Loucy (cell line): ENCODE measurements around the gene SIPA1L3.

Experiments
- H2AFZ ChIP-seq: fragments of 200-600 bp; sonication (generic); 2 replicates; pipeline ENCODE4 v1.6.0; 2016; ENCODE audit warnings: antibody characterized with exemption, mild to moderate bottlenecking, low read length, moderate library complexity
- H3F3A ChIP-seq: fragments of 200-600 bp; 2 replicates; pipeline ENCODE4 v1.6.0; 2016; ENCODE audit warnings: antibody characterized with exemption, low read depth, mild to moderate bottlenecking
- H3K27me3 ChIP-seq: fragments of 200-600 bp; sonication (generic); 2 replicates; pipeline ENCODE4 v1.6.1; 2014; ENCODE audit warnings: low read length, mild to moderate bottlenecking; ENCODE audit not compliant: insufficient read depth, poor library complexity, severe bottlenecking
- H3K36me3 ChIP-seq: fragments of 200-600 bp; sonication (generic); 2 replicates; pipeline ENCODE4 v1.6.1; 2016; ENCODE audit warnings: low read length; ENCODE audit not compliant: insufficient read depth
- H3K4me1 ChIP-seq: fragments of 200-600 bp; sonication (generic); 2 replicates; pipeline ENCODE4 v1.5.1; 2014; ENCODE audit warnings: low read length, mild to moderate bottlenecking; ENCODE audit not compliant: insufficient read depth, poor library complexity, severe bottlenecking
- H3K4me2 ChIP-seq: fragments of 200-600 bp; sonication (generic); 2 replicates; pipeline ENCODE4 v1.6.0; 2014; ENCODE audit warnings: antibody characterized with exemption, low read length, low read depth, mild to moderate bottlenecking; ENCODE audit not compliant: poor library complexity, severe bottlenecking
- H3K4me3 ChIP-seq: fragments of 200-600 bp; sonication (generic); 2 replicates; pipeline ENCODE4 v1.5.1; 2014; ENCODE audit warnings: low read length, mild to moderate bottlenecking, mixed read lengths; ENCODE audit not compliant: poor library complexity, severe bottlenecking
- H3K79me2 ChIP-seq: fragments of 200-600 bp; sonication (generic); 2 replicates; pipeline ENCODE4 v1.6.1; 2014; ENCODE audit warnings: low read length; ENCODE audit not compliant: insufficient read depth
- H3K9ac ChIP-seq: fragments of 200-600 bp; sonication (generic); 2 replicates; pipeline ENCODE4 v1.6.0; 2014; ENCODE audit warnings: mild to moderate bottlenecking, low read depth, low read length, moderate library complexity; ENCODE audit not compliant: poor library complexity, severe bottlenecking
- H3K9me2 ChIP-seq: fragments of 200-600 bp; sonication (generic); replicated peaks from 2 replicates; pipeline ENCODE4 v1.6.1; 2016; ENCODE audit warnings: low read depth, low read length, mixed read lengths
- H3K9me3 ChIP-seq: fragments of 200-600 bp; sonication (generic); 2 replicates; pipeline ENCODE4 v1.6.1; 2014; ENCODE audit warnings: mild to moderate bottlenecking, antibody characterized with exemption, low read length, low read depth; ENCODE audit not compliant: insufficient read depth
- H4K20me1 ChIP-seq: fragments of 200-600 bp; sonication (generic); 2 replicates; pipeline ENCODE4 v1.6.0; 2014; ENCODE audit warnings: antibody characterized with exemption, low read length, mild to moderate bottlenecking; ENCODE audit not compliant: insufficient read depth, poor library complexity, severe bottlenecking
- CTCF ChIP-seq: fragments of 200-600 bp; sonication (generic); conservative IDR thresholded peaks from 2 replicates; pipeline ENCODE4 v1.5.1; 2014; ENCODE audit warnings: mild to moderate bottlenecking, antibody characterized with exemption, low read length
- EZH2phosphoT487 ChIP-seq: fragments of 200-600 bp; IDR thresholded peaks from 2 replicates; pipeline ENCODE4 v1.6.1; 2018; ENCODE audit warnings: antibody characterized with exemption, mild to moderate bottlenecking, moderate library complexity, borderline replicate concordance

Gene SIPA1L3

GRCh38 chr19:38155453-38155852, 248.4 kb downstream of the SIPA1L3 start:
- Histone ChIP-seq H3K4me2 (no peak overlapping the region), H2AFZ (no peak overlapping the region), H3K4me3 (no peak overlapping the region), H3K36me3 (peaks cover 11% of the 10 kb centered on the region; the same call in 1 of the 2 replicates), H3K9ac (no peak overlapping the region), H3K9me2 (no peaks in the 10 kb centered on the region), H3K4me1 (peaks cover 4% of the 10 kb centered on the region), H3K27me3 (no peaks in the 10 kb centered on the region), H3K79me2 (no peaks in the 10 kb centered on the region), H4K20me1 (no peaks in the 10 kb centered on the region), H3F3A (no peaks in the 10 kb centered on the region), H3K9me3 (no peaks in the 10 kb centered on the region)
- TF ChIP-seq CTCF (no peak), EZH2phosphoT487 (no peak)

- H3K27me3 ChIP-seq: no peaks in the 10 kb centered on the region
- no peaks in the 10 kb centered on the region for H3F3A ChIP-seq
- H3K36me3 ChIP-seq: peaks cover 15% of the 10 kb centered on the region; the same call in 1 of the 2 replicates
- no peaks in the 10 kb centered on the region for H3K9me2 ChIP-seq
- no peak overlapping the region for H3K4me3 ChIP-seq
- no peak overlapping the region for H3K4me2 ChIP-seq
- H2AFZ ChIP-seq: no peak overlapping the region
- peaks cover 4% of the 10 kb centered on the region for H3K4me1 ChIP-seq
- no peaks in the 10 kb centered on the region for H4K20me1 ChIP-seq
- no peaks in the 10 kb centered on the region; the same call in 1 of the 2 replicates for H3K9me3 ChIP-seq
- H3K9ac ChIP-seq: no peak overlapping the region
- no peak for TF ChIP-seq CTCF
- TF ChIP-seq EZH2phosphoT487: no peak
- H3K79me2 ChIP-seq: no peaks in the 10 kb centered on the region
Observed at GRCh38 chr19:38158730-38159129, 251.7 kb downstream of the SIPA1L3 start.

- H3K4me1 ChIP-seq: peaks cover 4% of the 10 kb centered on the region
- no peak overlapping the region for H3K4me3 ChIP-seq
- no peak overlapping the region for H3K4me2 ChIP-seq
- no peaks in the 10 kb centered on the region; the same call in 1 of the 2 replicates for H3K9me3 ChIP-seq
- no peak for TF ChIP-seq CTCF
- no peak for TF ChIP-seq EZH2phosphoT487
- H3K9me2 ChIP-seq: no peaks in the 10 kb centered on the region
- H2AFZ ChIP-seq: no peak overlapping the region
- no peaks in the 10 kb centered on the region for H3F3A ChIP-seq
- no peak overlapping the region for H3K9ac ChIP-seq
- H3K27me3 ChIP-seq: no peaks in the 10 kb centered on the region
- peaks cover 25% of the 10 kb centered on the region; the same call in 1 of the 2 replicates for H3K36me3 ChIP-seq
- H4K20me1 ChIP-seq: no peaks in the 10 kb centered on the region
- no peaks in the 10 kb centered on the region for H3K79me2 ChIP-seq
Observed at GRCh38 chr19:38162094-38162493, 255.1 kb downstream of the SIPA1L3 start.
